K562 (cell line): ENCODE measurements around the gene IL20RB. TPM values are rescaled to one million over a fixed set of nuclear protein-coding genes. Genes with fewer than 3 reads are reported as not detected.

Experiments used
- CHAMP1 ChIP-seq: fragments of 450-650 bp; IDR thresholded peaks from 2 replicates; pipeline ENCODE4 v1.6.1; 2016; ENCODE audit warnings: mild to moderate bottlenecking
- ELF4 ChIP-seq: fragments of 450-650 bp; formaldehyde crosslinking; IDR thresholded peaks from 2 replicates; pipeline ENCODE4 v1.4.0; 2022; ENCODE audit warnings: missing genetic modification characterization
- GATAD2A ChIP-seq: fragments of 450-650 bp; IDR thresholded peaks from 2 replicates; pipeline ENCODE4 v1.6.1; 2017
- MBD2 ChIP-seq: sonication (generic); IDR thresholded peaks from 2 replicates; pipeline ENCODE4 v1.6.1; 2016; ENCODE audit warnings: low read depth, borderline replicate concordance
- PHF8 ChIP-seq: fragments of 200-600 bp; sonication (generic); IDR thresholded peaks from 2 replicates; pipeline ENCODE4 v1.6.1; 2012; ENCODE audit warnings: mixed run types, mild to moderate bottlenecking, inconsistent platforms, low read length, moderate library complexity, borderline replicate concordance
- PHTF2 ChIP-seq: fragments of 250-450 bp; sonication (Bioruptor Pico); IDR thresholded peaks from 2 replicates; pipeline ENCODE4 v1.5.0; 2021; ENCODE audit warnings: mild to moderate bottlenecking
- RBBP5 ChIP-seq: fragments of 200-600 bp; sonication (generic); IDR thresholded peaks from 2 replicates; pipeline ENCODE4 v1.6.1; 2012; ENCODE audit warnings: borderline replicate concordance, mild to moderate bottlenecking, low read length, control low read depth, inconsistent platforms; ENCODE audit not compliant: insufficient read depth, poor library complexity, severe bottlenecking
- TAF15 ChIP-seq: fragments of 200-400 bp; formaldehyde crosslinking; IDR thresholded peaks from 2 replicates; pipeline ENCODE4 v1.6.1; 2017; ENCODE audit warnings: mild to moderate bottlenecking, low read depth, low read length, moderate library complexity
- YY1 ChIP-seq, 3 experiments: IDR thresholded peaks; 2 replicates each; pipeline ENCODE4 v1.6.1; 2011; ENCODE audit warnings: low read length in 2 of 3, mild to moderate bottlenecking in 2 of 3, moderate library complexity in 2 of 3, borderline replicate concordance in 1 of 3, control low read depth in 1 of 3, low read depth in 1 of 3; ENCODE audit not compliant: insufficient read depth in 3 of 3, insufficient replicate concordance in 2 of 3, control insufficient read depth in 1 of 3, insufficient read length in 1 of 3; ENCODE audit errors: extremely low read depth in 1 of 3
- ZFX ChIP-seq: sonication (generic); formaldehyde crosslinking; IDR thresholded peaks from 2 replicates; pipeline ENCODE4 v1.8.0; 2022; ENCODE audit warnings: mild to moderate bottlenecking, missing genetic modification reagents, moderate library complexity
- ZNF274 ChIP-seq: IDR thresholded peaks from 2 replicates; pipeline ENCODE4 v1.6.1; 2011; ENCODE audit warnings: low read depth, mild to moderate bottlenecking, low read length, moderate library complexity, borderline replicate concordance
- ZNF316 ChIP-seq: fragments of 450-650 bp; IDR thresholded peaks from 2 replicates; pipeline ENCODE4 v1.6.1; 2016
- polyA plus RNA-seq, 8 experiments: library from polyadenylated mRNA; depleted of rRNA in 4 of 8; stranded (reverse) in 5 of 8; unstranded in 3 of 8; fragments of >200 nt; fragmentation: Nextera tagmentation in 2 of 8; fragmentation: Illumina TruSeq in 1 of 8; extraction: Ambion mirVana in 2 of 8; extraction: Trizol in 1 of 8; gene quantifications; 2 replicates each; pipeline versions ENCODE4 v1.2.1 to v1.2.3, GENCODE V29; 2011 to 2014; ENCODE audit warnings: inconsistent platforms in 1 of 8, missing spikeins in 1 of 8
- total RNA-seq, 7 experiments: library from RNA; depleted of rRNA in 6 of 7; stranded (reverse); fragments of >200 nt in 6 of 7; fragmentation: Illumina TruSeq in 2 of 7; extraction: Trizol in 2 of 7; gene quantifications; 2 replicates each; pipeline versions ENCODE4 v1.2.1 to v1.2.3, GENCODE V29; 2011 to 2021; ENCODE audit warnings: low replicate concordance in 1 of 7
- TF ChIP-seq, protein P1 (sequence below): fragments of 250-450 bp; sonication (Bioruptor Pico); IDR thresholded peaks from 2 replicates; pipeline ENCODE4 v1.8.0; 2022; ENCODE audit warnings: inconsistent platforms, mild to moderate bottlenecking, moderate library complexity, borderline replicate concordance
- TF ChIP-seq, protein P2 (sequence below): fragments of 450-650 bp; formaldehyde crosslinking; IDR thresholded peaks from 2 replicates; pipeline ENCODE4 v1.4.0; 2020; ENCODE audit warnings: mild to moderate bottlenecking, moderate library complexity
- TF ChIP-seq, protein P3 (sequence below): fragments of 450-650 bp; formaldehyde crosslinking; IDR thresholded peaks from 2 replicates; pipeline ENCODE4 v1.4.0; 2022; ENCODE audit warnings: missing genetic modification characterization
- TF ChIP-seq, protein P4 (sequence below): fragments of 450-650 bp; IDR thresholded peaks from 2 replicates; pipeline ENCODE4 v1.7.1; 2018; ENCODE audit warnings: mild to moderate bottlenecking, low read depth; ENCODE audit not compliant: partially characterized antibody

The IL20RB gene
- total and polyA plus RNA-seq, 9 of the 15 experiments (the other 6 are each of a cell fraction or from before 2014, with no cell fraction given) = 0.77 to 9.9 (median 6.1) TPM

DNA sequence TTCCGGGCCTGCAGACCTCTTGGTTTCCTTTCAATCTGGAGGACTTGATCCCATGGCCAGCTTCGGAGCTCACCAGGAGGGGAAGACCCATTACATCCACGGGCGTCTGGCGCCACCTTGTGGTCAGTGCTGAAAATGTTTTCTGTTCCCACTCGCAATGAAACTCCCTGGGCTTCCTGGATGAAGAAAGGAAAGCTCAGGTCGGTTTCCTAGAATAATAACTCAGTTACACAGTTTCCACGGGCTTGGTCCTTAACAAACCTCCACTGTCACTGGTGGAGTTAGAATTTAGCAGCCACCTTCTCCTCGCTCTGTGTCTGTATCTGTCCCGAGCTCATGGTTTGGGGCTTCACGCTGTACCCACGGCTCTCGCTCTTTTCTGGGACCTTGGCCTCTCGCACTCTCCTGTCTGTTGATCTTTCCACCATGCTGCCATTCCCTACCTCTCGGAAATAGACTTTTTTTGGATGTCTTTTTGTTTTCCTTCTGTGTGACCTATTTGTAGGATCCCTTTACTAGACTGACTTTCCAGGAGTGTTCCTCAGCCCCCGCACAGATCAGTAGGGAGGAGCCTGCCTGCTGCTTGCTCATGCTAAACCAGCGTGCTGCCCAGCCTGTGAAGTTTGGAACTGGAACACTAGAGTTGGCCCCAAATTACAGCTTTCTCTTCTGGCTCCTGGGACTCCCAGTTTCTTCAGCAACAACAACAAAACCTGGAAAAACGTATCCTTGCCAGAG, 56.3 kb downstream of the IL20RB start (continued):
- TF ChIP-seq CHAMP1 (no peak), YY1 (IDR thresholded peaks at IDR 0.05; ENCODE audit: borderline replicate concordance in 1 of 3, control insufficient read depth in 1 of 3, extremely low read depth in 1 of 3, insufficient read depth in 3 of 3, insufficient read length in 1 of 3, insufficient replicate concordance in 2 of 3, low read depth in 1 of 3, low read length in 2 of 3) (no peak), ZNF316 (no peak), ELF4 (no peak), ZNF274 (no peak), TAF15 (no peak), ZFX (CRISPR knock-in tag) (no peak), GATAD2A (no peak), RBBP5 (no peak), MBD2 (no peak), PHF8 (peak; percentile 11; the same call in 1 of the 2 replicates), PHTF2 (CRISPR knock-in tag) (no peak)
- TF ChIP-seq, protein P1, sequence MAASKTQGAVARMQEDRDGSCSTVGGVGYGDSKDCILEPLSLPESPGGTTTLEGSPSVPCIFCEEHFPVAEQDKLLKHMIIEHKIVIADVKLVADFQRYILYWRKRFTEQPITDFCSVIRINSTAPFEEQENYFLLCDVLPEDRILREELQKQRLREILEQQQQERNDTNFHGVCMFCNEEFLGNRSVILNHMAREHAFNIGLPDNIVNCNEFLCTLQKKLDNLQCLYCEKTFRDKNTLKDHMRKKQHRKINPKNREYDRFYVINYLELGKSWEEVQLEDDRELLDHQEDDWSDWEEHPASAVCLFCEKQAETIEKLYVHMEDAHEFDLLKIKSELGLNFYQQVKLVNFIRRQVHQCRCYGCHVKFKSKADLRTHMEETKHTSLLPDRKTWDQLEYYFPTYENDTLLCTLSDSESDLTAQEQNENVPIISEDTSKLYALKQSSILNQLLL (CRISPR knock-in tag) = no peak
- TF ChIP-seq, protein P2, sequence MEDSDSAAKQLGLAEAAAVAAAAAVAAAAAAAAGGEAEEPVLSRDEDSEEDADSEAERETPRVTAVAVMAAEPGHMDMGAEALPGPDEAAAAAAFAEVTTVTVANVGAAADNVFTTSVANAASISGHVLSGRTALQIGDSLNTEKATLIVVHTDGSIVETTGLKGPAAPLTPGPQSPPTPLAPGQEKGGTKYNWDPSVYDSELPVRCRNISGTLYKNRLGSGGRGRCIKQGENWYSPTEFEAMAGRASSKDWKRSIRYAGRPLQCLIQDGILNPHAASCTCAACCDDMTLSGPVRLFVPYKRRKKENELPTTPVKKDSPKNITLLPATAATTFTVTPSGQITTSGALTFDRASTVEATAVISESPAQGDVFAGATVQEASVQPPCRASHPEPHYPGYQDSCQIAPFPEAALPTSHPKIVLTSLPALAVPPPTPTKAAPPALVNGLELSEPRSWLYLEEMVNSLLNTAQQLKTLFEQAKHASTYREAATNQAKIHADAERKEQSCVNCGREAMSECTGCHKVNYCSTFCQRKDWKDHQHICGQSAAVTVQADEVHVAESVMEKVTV = peak; percentile 74
- TF ChIP-seq, protein P3, sequence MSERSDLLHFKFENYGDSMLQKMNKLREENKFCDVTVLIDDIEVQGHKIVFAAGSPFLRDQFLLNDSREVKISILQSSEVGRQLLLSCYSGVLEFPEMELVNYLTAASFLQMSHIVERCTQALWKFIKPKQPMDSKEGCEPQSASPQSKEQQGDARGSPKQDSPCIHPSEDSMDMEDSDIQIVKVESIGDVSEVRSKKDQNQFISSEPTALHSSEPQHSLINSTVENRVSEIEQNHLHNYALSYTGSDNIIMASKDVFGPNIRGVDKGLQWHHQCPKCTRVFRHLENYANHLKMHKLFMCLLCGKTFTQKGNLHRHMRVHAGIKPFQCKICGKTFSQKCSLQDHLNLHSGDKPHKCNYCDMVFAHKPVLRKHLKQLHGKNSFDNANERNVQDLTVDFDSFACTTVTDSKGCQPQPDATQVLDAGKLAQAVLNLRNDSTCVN = no peak
- TF ChIP-seq, protein P4, sequence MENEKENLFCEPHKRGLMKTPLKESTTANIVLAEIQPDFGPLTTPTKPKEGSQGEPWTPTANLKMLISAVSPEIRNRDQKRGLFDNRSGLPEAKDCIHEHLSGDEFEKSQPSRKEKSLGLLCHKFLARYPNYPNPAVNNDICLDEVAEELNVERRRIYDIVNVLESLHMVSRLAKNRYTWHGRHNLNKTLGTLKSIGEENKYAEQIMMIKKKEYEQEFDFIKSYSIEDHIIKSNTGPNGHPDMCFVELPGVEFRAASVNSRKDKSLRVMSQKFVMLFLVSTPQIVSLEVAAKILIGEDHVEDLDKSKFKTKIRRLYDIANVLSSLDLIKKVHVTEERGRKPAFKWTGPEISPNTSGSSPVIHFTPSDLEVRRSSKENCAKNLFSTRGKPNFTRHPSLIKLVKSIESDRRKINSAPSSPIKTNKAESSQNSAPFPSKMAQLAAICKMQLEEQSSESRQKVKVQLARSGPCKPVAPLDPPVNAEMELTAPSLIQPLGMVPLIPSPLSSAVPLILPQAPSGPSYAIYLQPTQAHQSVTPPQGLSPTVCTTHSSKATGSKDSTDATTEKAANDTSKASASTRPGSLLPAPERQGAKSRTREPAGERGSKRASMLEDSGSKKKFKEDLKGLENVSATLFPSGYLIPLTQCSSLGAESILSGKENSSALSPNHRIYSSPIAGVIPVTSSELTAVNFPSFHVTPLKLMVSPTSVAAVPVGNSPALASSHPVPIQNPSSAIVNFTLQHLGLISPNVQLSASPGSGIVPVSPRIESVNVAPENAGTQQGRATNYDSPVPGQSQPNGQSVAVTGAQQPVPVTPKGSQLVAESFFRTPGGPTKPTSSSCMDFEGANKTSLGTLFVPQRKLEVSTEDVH = no peak
